MCF 10A (cell line): ENCODE measurements around the gene HABP4. TPM values are rescaled to one million over a fixed set of nuclear protein-coding genes. Genes with fewer than 3 reads are reported as not detected.

ENCODE experiments used
- Bru-seq: library from RNA; stranded (reverse); fragments of 400-500 nt; gene quantifications from one replicate; lab custom pipeline; 2021; lab: Mats Ljungman, UMichigan
- BruChase-seq, 2 experiments: library from RNA; stranded (reverse); fragments of 400-500 nt; gene quantifications; one replicate each; lab custom pipeline; 2021; lab: Mats Ljungman, UMichigan
- BruUV-seq: library from RNA; stranded (reverse); fragments of 400-500 nt; replicated peaks from 2 replicates; lab custom pipeline; 2021; lab: Mats Ljungman, UMichigan
- CTCF ChIA-PET: fragments of 300-600 bp; sonication (Branson Sonifier 250); formaldehyde crosslinking; extraction: SDS; loops from one replicate; lab custom pipeline; 2021; ENCODE audit warnings: antibody characterized with exemption, inconsistent platforms; lab: Yijun Ruan, JAX
- POLR2A ChIA-PET: fragments of 300-600, 350-650 bp; sonication (Branson Sonifier 250); formaldehyde crosslinking; extraction: SDS; loops from one replicate; lab custom pipeline; 2020; ENCODE audit warnings: antibody characterized with exemption, inconsistent platforms; lab: Yijun Ruan, JAX
- DNase-seq: peaks from one replicate; pipeline ENCODE4 v3.0.0-alpha.2; 2018; ENCODE audit not compliant: unreplicated experiment
- H3K27ac Mint-ChIP-seq: one replicate; pipeline ENCODE4 v1.8.0; 2022; ENCODE audit warnings: mild to moderate bottlenecking, low read depth, mixed read lengths; ENCODE audit not compliant: unreplicated experiment
- H3K27me3 Mint-ChIP-seq: one replicate; pipeline ENCODE4 v1.8.0; 2022; ENCODE audit warnings: mixed read lengths; ENCODE audit not compliant: insufficient read depth, unreplicated experiment
- H3K36me3 Mint-ChIP-seq: one replicate; pipeline ENCODE4 v1.8.0; 2022; ENCODE audit warnings: mild to moderate bottlenecking, moderate library complexity, mixed read lengths; ENCODE audit not compliant: insufficient read depth, unreplicated experiment
- H3K4me1 Mint-ChIP-seq: one replicate; pipeline ENCODE4 v1.8.0; 2022; ENCODE audit warnings: mixed read lengths; ENCODE audit not compliant: insufficient read depth, unreplicated experiment
- H3K4me3 Mint-ChIP-seq: one replicate; pipeline ENCODE4 v1.8.0; 2022; ENCODE audit warnings: mild to moderate bottlenecking, moderate library complexity, mixed read lengths; ENCODE audit not compliant: unreplicated experiment
- H3K9me3 Mint-ChIP-seq: one replicate; pipeline ENCODE4 v1.8.0; 2022; ENCODE audit warnings: mixed read lengths; ENCODE audit not compliant: unreplicated experiment
- intact Hi-C: fragments of 100-400 bp; cut with micrococcal nuclease; formaldehyde crosslinking; loops from 2 replicates; pipeline ENCODE4 v1.14.1; 2022
- long read RNA-seq: library from polyadenylated mRNA; stranded (forward); transcript quantifications from one replicate; pipeline ENCODE4 v2.0.0, GENCODE V29; 2022
- total RNA-seq: library from RNA; stranded (reverse); gene quantifications from 2 replicates; pipeline ENCODE4 v1.2.3, GENCODE V29; 2022
- TF ChIP-seq, protein P1 (sequence below): fragments of 200-600 bp; IDR thresholded peaks from one replicate; pipeline ENCODE4 v1.8.0; 2022; ENCODE audit warnings: antibody characterized with exemption, mild to moderate bottlenecking; ENCODE audit not compliant: unreplicated experiment

HABP4 gene, protein sequence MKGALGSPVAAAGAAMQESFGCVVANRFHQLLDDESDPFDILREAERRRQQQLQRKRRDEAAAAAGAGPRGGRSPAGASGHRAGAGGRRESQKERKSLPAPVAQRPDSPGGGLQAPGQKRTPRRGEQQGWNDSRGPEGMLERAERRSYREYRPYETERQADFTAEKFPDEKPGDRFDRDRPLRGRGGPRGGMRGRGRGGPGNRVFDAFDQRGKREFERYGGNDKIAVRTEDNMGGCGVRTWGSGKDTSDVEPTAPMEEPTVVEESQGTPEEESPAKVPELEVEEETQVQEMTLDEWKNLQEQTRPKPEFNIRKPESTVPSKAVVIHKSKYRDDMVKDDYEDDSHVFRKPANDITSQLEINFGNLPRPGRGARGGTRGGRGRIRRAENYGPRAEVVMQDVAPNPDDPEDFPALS
- total RNA-seq = 4.3 and 6.3 TPM in 2 replicates
- percentile 51 among the genes with signal in this experiment for Bru-seq, nascent RNA
- BruChase-seq, experiment 1, labeled RNA remaining after a 6-hour chase = percentile 43 among the genes with signal in this experiment
- percentile 51 among the genes with signal in this experiment for BruChase-seq, experiment 2, labeled RNA remaining after a 2-hour chase
- long read RNA-seq, transcript HABP4-201 (8 exons, 2,615 nt) = major isoform, 20 of 29 reads
- long read RNA-seq, partial matches to known transcripts = 2 of 29 reads
- long read RNA-seq, other reads (novel, unspliced or antisense) = 7 of 29 reads

DNA sequence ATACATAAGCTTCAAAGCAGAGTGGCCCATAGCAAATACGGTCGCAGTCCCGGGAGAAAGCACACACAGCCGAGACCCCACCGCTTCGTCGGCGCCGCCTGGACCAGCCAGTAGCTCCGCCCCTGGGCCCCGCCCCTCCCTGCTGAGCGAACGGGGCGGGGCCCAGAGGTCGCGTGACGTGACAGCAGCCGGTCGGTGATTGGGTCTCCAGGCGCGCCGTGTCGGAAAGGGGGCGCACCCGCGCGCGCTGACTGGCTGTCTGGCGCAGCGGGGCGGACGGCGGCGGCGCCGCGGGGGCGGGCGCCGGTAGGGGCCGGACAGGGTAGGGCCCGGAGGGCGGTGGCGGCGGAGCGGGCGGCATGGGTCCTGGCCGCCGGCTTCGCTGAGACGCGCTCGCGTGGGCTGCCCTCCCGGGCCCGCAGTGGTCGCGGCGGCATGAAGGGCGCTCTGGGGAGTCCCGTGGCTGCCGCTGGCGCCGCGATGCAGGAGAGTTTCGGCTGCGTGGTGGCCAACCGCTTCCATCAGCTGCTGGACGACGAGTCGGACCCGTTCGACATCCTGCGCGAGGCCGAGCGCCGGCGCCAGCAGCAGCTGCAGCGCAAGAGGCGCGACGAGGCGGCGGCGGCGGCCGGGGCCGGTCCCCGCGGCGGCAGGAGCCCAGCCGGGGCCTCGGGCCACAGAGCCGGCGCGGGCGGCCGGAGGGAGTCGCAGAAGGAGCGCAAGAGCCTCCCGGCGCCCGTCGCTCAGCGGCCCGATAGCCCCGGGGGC is at the start of gene HABP4:
Gene HABP4, plus strand, starts transcription at position 325 of the 768 bp plus-strand sequence. Its CDS starts 111 bp downstream, at position 436.
- intact Hi-C loops = loop anchor here (1.0 to 2.0 kb wide), 3 partner anchors 30 to 169 kb away; partner anchors contain the start of gene CDC14B
- no peaks in the 10 kb centered on the region for H3K36me3 Mint-ChIP-seq
- peaks cover 11% of the 10 kb centered on the region for H3K4me1 Mint-ChIP-seq
- no peaks in the 10 kb centered on the region for H3K9me3 Mint-ChIP-seq
- TF ChIP-seq, protein P1, sequence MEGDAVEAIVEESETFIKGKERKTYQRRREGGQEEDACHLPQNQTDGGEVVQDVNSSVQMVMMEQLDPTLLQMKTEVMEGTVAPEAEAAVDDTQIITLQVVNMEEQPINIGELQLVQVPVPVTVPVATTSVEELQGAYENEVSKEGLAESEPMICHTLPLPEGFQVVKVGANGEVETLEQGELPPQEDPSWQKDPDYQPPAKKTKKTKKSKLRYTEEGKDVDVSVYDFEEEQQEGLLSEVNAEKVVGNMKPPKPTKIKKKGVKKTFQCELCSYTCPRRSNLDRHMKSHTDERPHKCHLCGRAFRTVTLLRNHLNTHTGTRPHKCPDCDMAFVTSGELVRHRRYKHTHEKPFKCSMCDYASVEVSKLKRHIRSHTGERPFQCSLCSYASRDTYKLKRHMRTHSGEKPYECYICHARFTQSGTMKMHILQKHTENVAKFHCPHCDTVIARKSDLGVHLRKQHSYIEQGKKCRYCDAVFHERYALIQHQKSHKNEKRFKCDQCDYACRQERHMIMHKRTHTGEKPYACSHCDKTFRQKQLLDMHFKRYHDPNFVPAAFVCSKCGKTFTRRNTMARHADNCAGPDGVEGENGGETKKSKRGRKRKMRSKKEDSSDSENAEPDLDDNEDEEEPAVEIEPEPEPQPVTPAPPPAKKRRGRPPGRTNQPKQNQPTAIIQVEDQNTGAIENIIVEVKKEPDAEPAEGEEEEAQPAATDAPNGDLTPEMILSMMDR = no peak
- ChIA-PET CTCF (interaction anchor here (0.5 to 3.7 kb wide), 12 partner anchors 9 to 216 kb away, joined by 3 to 21 read pairs (median 4); no protein-coding TSS in a partner anchor), POLR2A (interaction anchor here (0.6 to 4.3 kb wide), 25 partner anchors 9 to 575 kb away, joined by 3 to 28 read pairs (median 3); partner anchors contain the start of genes CDC14B, ERCC6L2, PRXL2C and ZNF367)
- peak within 1 kb of the TSS; percentile 37 for H3K27ac Mint-ChIP-seq
- H3K27me3 Mint-ChIP-seq = no peaks in the 10 kb centered on the region
- peak; percentile 93 for DNase-seq
- H3K4me3 Mint-ChIP-seq = peak within 1 kb of the TSS; percentile 80
- no TSS peak for BruUV-seq

DNA sequence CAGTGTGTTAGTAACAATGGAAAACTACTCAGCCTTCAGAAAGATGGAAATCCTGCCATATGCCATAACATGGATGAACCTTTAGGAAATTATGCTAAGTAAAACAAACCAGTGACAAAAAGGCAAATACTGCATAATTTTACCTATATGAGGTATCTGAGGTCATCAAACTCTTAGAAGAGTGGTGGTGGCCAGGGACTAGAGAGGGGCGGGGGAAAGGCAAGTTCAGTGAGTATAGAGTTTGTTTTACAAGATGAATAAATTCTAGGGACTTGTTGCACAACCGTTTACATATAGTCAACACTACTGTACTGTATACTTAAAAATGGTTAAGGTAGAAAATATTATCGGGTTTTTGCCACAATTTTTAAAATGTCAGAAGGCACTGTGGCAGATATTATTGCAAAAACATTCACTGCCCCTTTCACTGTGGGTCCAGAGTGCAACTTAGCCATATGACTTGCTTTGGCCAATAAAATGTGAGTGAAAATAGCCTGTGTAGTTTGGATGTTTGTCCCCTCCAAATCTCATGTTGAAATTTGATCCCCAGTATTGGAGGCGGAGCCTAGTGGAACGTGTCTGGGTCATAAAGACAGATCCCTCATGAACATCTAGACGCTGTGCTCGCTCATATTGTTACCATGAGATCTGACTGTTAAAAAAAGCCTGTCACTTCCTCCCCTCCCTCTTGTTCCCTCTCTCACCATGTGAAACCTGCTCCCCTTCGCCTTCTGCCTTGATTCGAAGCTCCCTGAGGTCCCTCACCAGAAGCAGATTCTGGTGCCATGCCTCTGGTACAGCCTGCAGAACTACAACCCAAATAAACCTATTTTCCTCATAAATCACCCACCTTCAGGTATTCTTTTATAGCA is 41.3 kb upstream of the HABP4 start:
- BruUV-seq = no TSS peak
- H3K27me3 Mint-ChIP-seq = no peaks in the 10 kb centered on the region
- no peaks in the 10 kb centered on the region for H3K36me3 Mint-ChIP-seq
- no peak overlapping the region for H3K4me3 Mint-ChIP-seq
- TF ChIP-seq, protein P1 = no peak
- no peaks in the 10 kb centered on the region for H3K9me3 Mint-ChIP-seq
- intact Hi-C loops = no loop called here
- CTCF ChIA-PET = interaction anchor here (1.4 kb wide), 1 partner anchor 258 kb away, joined by 6 read pairs; no protein-coding TSS in a partner anchor
- peaks cover 5% of the 10 kb centered on the region for H3K4me1 Mint-ChIP-seq
- no peak for DNase-seq
- no peak overlapping the region for H3K27ac Mint-ChIP-seq
- POLR2A ChIA-PET = interaction anchor here (0.7 to 0.9 kb wide), 2 partner anchors 8 to 89 kb away, joined by 3 to 4 read pairs; no protein-coding TSS in a partner anchor

DNA sequence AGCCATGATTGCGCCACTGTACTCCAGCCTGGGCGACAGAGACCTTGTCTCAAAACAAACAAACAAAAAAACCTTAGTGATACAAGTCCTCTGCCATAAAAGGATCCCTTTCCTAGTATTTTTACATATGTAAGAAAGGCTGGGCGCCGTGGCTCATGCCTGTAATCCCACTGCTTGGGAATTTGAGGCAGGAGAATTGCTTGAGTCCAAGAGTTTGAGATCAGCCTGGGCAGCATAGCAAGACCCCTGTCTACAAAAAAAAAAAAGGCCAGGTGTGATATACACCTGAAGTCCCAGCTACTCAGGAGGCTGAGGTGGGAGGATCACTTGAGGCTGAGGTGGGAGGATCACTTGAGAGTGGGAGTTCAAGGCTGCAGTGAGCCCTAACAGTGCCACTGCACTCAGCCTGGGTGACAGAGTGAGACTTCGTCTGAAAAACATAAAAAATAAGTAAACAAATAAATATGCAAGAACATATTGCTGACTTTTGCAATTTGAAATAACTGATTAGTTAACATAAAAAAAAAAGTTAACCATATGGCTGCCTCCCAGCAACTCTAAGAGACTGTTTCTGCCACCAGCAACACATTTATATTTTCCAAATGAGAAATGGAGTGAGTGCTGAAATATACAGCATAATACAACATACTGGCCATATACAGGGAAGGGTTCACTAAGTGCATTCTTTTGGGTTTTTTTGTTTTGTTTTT is 38.7 kb upstream of the HABP4 start:
- H3K27ac Mint-ChIP-seq = no peak overlapping the region
- H3K4me1 Mint-ChIP-seq = peaks cover 7% of the 10 kb centered on the region
- H3K4me3 Mint-ChIP-seq = no peak overlapping the region
- BruUV-seq = no TSS peak
- no peak for DNase-seq
- ChIA-PET POLR2A (no interaction called here), CTCF (no interaction called here)
- intact Hi-C loops = no loop called here
- H3K9me3 Mint-ChIP-seq = no peaks in the 10 kb centered on the region
- no peaks in the 10 kb centered on the region for H3K36me3 Mint-ChIP-seq
- TF ChIP-seq, protein P1 = no peak
- no peaks in the 10 kb centered on the region for H3K27me3 Mint-ChIP-seq
